Measurements from ENCODE around the gene EIF4H. TPM values are rescaled to one million over a fixed set of nuclear protein-coding genes. Genes with fewer than 3 reads are reported as not detected.
"Not testable (repeated sequence)": the region's sequence is repeated elsewhere in the genome, so short reads cannot be mapped to it uniquely, and the experiment has no call there.

EIF4H gene
- total RNA-seq, 1 donor from 2014 or later: 132 TPM

- DNase-seq (ENCODE audit: low spot score in 2 of 2); FAIRE-seq: not testable (repeated sequence)
Measured at GRCh38 chr7:74195968-74196654, 22.0 kb downstream of the EIF4H start.

DNA sequence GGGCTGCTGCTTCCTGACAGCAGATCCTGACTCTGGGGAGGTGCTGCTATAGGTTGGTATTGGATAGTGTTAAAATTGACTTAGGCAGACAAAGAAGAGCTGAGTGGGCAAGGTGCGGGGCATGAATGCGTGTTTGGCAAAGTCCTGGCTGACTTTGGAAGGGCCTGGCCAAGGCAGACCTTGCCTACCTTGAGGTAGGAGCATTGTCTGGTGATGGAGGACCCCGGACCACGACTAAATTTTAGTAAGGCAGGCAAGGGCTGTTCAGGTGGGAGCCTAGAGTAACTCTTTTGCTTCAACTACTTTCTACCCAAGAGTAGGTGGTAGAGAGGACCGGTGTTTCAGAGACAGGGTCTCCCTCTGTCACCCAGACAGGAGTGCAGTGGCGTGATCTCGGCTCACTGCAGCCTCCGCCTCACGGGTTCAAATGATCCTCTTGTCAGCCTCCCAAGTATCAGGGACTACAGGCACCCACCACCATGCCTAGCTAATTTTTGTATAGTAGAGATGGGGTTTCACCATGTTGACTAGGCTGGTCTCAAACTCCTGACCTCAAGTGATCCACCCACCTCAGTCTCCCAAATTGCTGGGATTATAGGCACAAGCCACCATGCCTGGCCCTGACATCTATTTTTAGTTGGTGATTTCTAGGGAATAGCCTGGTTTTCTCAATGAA lies 23.4 kb downstream of the EIF4H start:
- no peak for FAIRE-seq
- DNase-seq (ENCODE audit: low spot score in 2 of 2): no peak

GRCh38 chr7:74199551-74200355 lies 25.6 kb downstream of the EIF4H start:
- no peak for FAIRE-seq
- DNase-seq (ENCODE audit: low spot score in 2 of 2): no peak

GRCh38 chr7:74202841-74203556 lies 28.8 kb downstream of the EIF4H start:
- no peak for FAIRE-seq
- DNase-seq (ENCODE audit: low spot score in 2 of 2): no peak

DNA sequence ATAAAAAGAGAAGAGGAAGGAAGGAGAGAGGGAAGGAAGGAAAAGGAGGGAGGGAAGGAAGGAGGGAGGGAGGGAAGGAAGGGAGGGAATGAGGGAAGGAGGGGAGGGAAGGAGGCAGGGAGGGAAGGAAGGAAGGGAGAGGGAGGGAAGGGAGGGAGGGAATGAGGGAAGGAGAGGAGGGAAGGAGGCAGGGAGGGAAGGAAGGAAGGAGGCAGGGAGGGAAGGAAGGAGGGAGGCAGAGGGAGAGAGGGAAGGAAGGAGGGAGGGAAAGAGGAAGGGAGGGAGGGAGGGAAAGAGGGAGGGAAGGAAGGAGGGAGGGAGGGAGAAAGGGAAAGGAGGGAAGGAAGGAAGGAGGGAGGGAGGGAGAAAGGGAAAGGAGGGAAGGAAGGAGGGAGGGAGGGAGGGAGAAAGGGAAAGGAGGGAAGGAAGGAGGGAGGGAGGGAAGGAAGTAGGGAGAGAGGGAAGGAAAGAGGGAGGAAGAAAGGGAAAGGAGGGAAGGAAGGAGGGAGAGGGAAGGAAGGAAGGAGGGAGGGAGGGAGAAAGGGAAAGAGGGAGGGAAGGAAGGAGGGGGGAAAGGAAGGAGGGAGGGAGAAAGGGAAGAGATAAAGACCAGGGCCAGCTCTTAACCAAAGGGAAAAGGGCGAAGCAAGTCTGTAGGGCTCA lies 29.9 kb downstream of the EIF4H start:
- FAIRE-seq (no peak), DNase-seq (ENCODE audit: low spot score in 2 of 2) (no peak)

- DNase-seq (ENCODE audit: low spot score in 2 of 2); FAIRE-seq: not testable (repeated sequence)
Measured at GRCh38 chr7:74206052-74206451, 31.9 kb downstream of the EIF4H start.

- FAIRE-seq: no peak
- peak; percentile 77 to 88 for DNase-seq (ENCODE audit: low spot score in 2 of 2)
Measured at GRCh38 chr7:74206589-74207120, 32.5 kb downstream of the EIF4H start.

GRCh38 chr7:74207586-74207985 lies 33.4 kb downstream of the EIF4H start:
- no peak for FAIRE-seq
- no peak for DNase-seq (ENCODE audit: low spot score in 2 of 2)

DNA sequence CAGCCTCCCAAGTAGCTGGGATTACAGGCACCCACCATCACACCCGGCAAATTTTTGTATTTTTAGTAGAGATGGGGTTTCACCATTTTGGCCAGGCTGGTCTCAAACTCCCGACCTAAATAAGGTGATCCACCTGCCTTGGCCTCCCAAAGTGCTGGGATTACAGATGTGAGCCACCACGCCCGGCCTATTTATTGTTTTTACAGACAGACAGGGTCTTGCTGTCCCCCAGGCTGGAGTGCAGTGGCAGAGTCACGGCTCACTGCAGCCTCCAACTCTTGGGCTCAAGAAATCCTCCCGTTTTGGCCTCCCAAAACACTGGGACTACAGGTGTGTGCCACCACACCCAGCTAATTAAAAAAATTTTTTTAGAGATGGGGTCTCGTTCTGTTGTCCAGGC lies 34.1 kb downstream of the EIF4H start:
- DNase-seq (ENCODE audit: low spot score in 2 of 2); FAIRE-seq: not testable (repeated sequence)

DNA sequence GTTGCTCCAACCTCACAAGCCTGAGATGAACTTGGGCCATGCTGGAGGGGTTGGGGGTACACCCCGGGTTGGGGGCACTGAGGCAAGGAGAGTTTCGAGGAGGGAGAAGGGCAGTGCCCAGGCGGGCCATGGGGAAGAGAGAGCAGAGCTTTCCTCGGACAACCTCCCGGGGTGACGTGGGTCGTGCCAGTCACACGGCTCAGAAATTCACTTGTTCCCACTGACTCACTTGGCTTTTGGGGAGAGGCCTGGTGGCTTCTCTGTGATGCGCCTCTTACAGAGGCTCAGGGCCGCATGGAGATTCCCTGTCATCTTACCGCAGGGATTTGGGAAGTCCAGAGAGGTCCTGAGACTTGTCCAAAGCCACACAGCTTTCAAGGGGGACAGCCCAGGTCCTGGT lies 38.5 kb downstream of the EIF4H start:
- DNase-seq (ENCODE audit: low spot score in 2 of 2): no peak
- FAIRE-seq: no peak

- FAIRE-seq: no peak
Measured at GRCh38 chr7:74214816-74215630, 40.9 kb downstream of the EIF4H start.

GRCh38 chr7:74215921-74216320 lies 41.8 kb downstream of the EIF4H start:
- DNase-seq (ENCODE audit: low spot score in 2 of 2): no peak
- no peak for FAIRE-seq

More at GRCh38 chr7:74214816-74215630, 40.9 kb downstream of the EIF4H start:
- no peak for DNase-seq (ENCODE audit: low spot score in 2 of 2)

DNA sequence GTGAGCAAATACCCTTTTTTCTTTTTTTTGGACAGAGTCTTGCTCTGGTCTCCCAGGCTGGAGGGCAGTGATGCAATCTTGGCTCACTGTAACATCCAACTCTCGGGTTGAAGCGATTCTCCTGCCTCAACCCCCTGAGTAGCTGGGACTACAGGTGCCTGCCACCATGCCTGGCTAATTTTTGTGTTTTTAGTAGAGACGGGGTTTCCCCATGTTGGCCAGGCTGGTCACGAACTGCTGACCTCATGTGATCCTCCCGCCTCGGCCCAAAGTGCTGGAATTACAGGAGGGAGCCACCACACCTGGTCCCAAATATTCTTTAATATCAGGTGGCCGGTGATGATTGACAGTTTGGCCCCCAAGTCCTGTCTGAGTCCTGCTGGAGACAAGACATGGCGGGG lies 42.2 kb downstream of the EIF4H start:
- FAIRE-seq (no peak), DNase-seq (ENCODE audit: low spot score in 2 of 2) (no peak)

DNA sequence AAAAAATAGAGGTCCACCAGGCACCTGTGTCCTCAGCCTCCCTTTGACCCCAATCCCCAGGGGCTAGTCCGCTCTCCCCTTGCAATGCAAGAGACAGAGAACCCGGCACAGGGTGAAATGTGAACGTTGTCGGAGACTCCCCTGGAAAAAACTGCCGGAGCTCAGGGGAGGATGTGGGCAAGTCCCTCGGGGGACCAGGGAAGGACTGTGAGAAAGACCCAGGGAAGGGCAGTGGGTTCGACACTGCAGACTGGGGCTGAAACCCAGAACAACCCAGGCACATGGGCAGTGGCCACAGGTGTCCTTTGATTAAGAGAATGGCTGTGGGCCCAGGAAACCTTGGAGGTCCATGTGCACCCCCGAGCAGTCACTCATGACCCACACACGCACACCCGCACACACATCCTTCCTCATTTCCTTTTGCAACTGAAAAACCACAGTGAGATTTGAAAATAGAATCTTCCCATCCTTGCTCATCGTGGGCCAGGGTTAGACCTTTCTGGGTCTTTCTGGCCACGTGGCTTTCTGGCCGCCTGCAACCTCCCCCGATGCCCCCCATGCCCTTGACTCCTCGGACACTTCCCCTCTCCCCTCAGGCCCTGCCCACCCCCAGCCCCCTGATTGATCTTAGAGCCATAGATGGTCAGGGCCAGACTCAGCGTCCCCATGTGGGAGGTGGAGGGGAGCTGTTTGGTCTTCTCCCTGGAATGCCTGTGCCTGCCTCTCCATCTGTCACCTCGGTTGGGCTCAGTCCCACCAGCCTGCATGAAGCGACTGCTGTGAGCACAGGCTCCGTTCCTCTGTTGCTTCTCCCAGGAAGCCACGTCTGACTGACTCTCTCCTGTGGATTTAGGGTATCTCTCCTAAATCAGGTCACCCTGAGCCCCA lies 43.5 kb downstream of the EIF4H start:
- FAIRE-seq (no peak), DNase-seq (ENCODE audit: low spot score in 2 of 2) (no peak)

- DNase-seq (ENCODE audit: low spot score in 2 of 2) (no peak), FAIRE-seq (no peak)
Measured at GRCh38 chr7:74218343-74218698, 44.2 kb downstream of the EIF4H start.

DNA sequence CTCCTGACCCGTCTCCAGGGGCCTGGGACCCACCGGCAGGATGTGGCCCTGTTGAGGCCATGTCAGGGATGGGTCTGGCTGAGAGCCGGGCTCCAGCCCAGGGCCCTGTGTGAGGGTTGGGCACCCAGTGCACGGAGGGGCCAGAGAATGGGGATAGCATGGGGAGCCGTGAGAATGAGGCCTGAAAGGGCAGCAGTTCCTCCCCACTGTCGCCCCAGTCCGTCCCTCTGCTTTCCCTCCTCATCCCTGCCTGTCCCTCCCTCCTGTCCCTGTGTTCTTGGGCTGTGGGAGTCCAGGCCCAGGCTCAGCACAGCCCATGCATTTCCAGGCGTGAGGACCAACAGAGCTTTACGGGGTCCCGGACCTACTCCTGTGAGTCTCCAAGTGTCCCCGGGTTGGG lies 45.3 kb downstream of the EIF4H start:
- FAIRE-seq (no peak), DNase-seq (ENCODE audit: low spot score in 2 of 2) (no peak)

GRCh38 chr7:74220229-74220628 lies 46.1 kb downstream of the EIF4H start:
- DNase-seq (ENCODE audit: low spot score in 2 of 2) (no peak), FAIRE-seq (no peak)

- DNase-seq (ENCODE audit: low spot score in 2 of 2): no peak
- FAIRE-seq: no peak
Measured at GRCh38 chr7:74221713-74222112, 47.6 kb downstream of the EIF4H start.

Data from frontal cortex (tissue), 4 donors.